Hepatocyte (in vitro differentiated cells): Measurements from ENCODE around the gene LRRC52. TPM values are rescaled to one million over a fixed set of nuclear protein-coding genes. Genes with fewer than 3 reads are reported as not detected.

ENCODE experiments used
- DNase-seq: peaks from one replicate; pipeline ENCODE4 v3.0.0-alpha.2; 2016; ENCODE audit warnings: low spot score
- H2AFZ ChIP-seq: fragments of 200-600 bp; sonication (generic); 2 replicates; pipeline ENCODE4 v1.6.0; 2016; ENCODE audit warnings: antibody characterized with exemption, mild to moderate bottlenecking
- H3K27ac ChIP-seq: fragments of 200-600 bp; sonication (generic); 2 replicates; pipeline ENCODE4 v1.5.1; 2016; ENCODE audit warnings: mild to moderate bottlenecking
- H3K27me3 ChIP-seq: fragments of 200-600 bp; sonication (generic); 2 replicates; pipeline ENCODE4 v1.6.1; 2016
- H3K36me3 ChIP-seq: fragments of 200-600 bp; sonication (generic); replicated peaks from 2 replicates; pipeline ENCODE4 v1.5.1; 2016; ENCODE audit warnings: low read depth; ENCODE audit not compliant: insufficient read depth
- H3K4me1 ChIP-seq: fragments of 200-600 bp; sonication (generic); 2 replicates; pipeline ENCODE4 v1.5.1; 2016; ENCODE audit warnings: mild to moderate bottlenecking, moderate library complexity; ENCODE audit not compliant: insufficient read depth
- H3K4me2 ChIP-seq: fragments of 200-600 bp; sonication (generic); 2 replicates; pipeline ENCODE4 v1.6.0; 2016
- H3K4me3 ChIP-seq: fragments of 200-600 bp; sonication (generic); 2 replicates; pipeline ENCODE4 v1.5.1; 2016; ENCODE audit warnings: mild to moderate bottlenecking
- H3K79me2 ChIP-seq: fragments of 200-600 bp; sonication (generic); 2 replicates; pipeline ENCODE4 v1.6.0; 2017; ENCODE audit warnings: mild to moderate bottlenecking
- H3K9me2 ChIP-seq: fragments of 200-600 bp; sonication (generic); replicated peaks from 2 replicates; pipeline ENCODE4 v1.6.0; 2017; ENCODE audit warnings: mild to moderate bottlenecking; ENCODE audit not compliant: insufficient read depth
- H3K9me3 ChIP-seq: fragments of 200-600 bp; sonication (generic); 2 replicates; pipeline ENCODE4 v1.5.1; 2016; ENCODE audit warnings: low read depth, mild to moderate bottlenecking
- H4K20me1 ChIP-seq: fragments of 200-600 bp; sonication (generic); 2 replicates; pipeline ENCODE4 v1.6.0; 2016; ENCODE audit warnings: mild to moderate bottlenecking; ENCODE audit not compliant: insufficient read depth, poor library complexity, severe bottlenecking
- CTCF ChIP-seq: fragments of 200-600 bp; sonication (generic); IDR thresholded peaks from 2 replicates; pipeline ENCODE4 v1.5.1; 2016; ENCODE audit warnings: antibody characterized with exemption, mild to moderate bottlenecking; ENCODE audit not compliant: poor library complexity
- EZH2 ChIP-seq: fragments of 200-600 bp; sonication (generic); IDR thresholded peaks from 2 replicates; pipeline ENCODE4 v1.6.1; 2016; ENCODE audit warnings: antibody characterized with exemption, mild to moderate bottlenecking, borderline replicate concordance
- EZH2phosphoT487 ChIP-seq: fragments of 200-600 bp; sonication (generic); IDR thresholded peaks from one replicate; pipeline ENCODE4 v1.6.1; 2018; ENCODE audit warnings: antibody characterized with exemption, mild to moderate bottlenecking, low read depth, moderate library complexity; ENCODE audit not compliant: unreplicated experiment, severe bottlenecking
- WGBS: methylation state at CpG from one replicate; pipeline ENCODE4 v1.1.6; 2016; ENCODE audit warnings: low lambda C conversion rate; ENCODE audit errors: missing lambda C conversion rate; 5-methylcytosine and 5-hydroxymethylcytosine counted together
- polyA plus RNA-seq: library from polyadenylated mRNA; unstranded; fragments of >200 nt; fragmentation: Nextera tagmentation; extraction: Ambion mirVana; gene quantifications from 2 replicates; pipeline ENCODE4 v1.2.1, GENCODE V29; 2016
- total RNA-seq: library from RNA; depleted of rRNA; stranded (reverse); fragments of >200 nt; gene quantifications from 2 replicates; pipeline ENCODE4 v1.2.3, GENCODE V29; 2014

LRRC52 gene
- total RNA-seq (not detected in 2 replicates), polyA plus RNA-seq (not detected in 2 replicates)

GRCh38 chr1:165543532-165544438, at the start of gene LRRC52:
LRRC52 (plus strand) TSS chr1:165544000; CDS start chr1:165544297, 297 bp downstream.
- H2AFZ ChIP-seq = no peak within 1 kb of the TSS
- H3K4me1 ChIP-seq = peaks cover 4% of the 10 kb centered on the region
- H3K4me2 ChIP-seq = no peak within 1 kb of the TSS
- peak; percentile 34 for DNase-seq
- no peak within 1 kb of the TSS for H3K27ac ChIP-seq
- no peak within 1 kb of the TSS for H3K4me3 ChIP-seq
- WGBS = 36% methylated on average over 12 of the region's 12 CpGs
- H3K9me2 ChIP-seq = no peaks in the 10 kb centered on the region
- H3K79me2 ChIP-seq = no peaks in the 10 kb centered on the region
- TF ChIP-seq CTCF (no peak), EZH2 (no peak), EZH2phosphoT487 (no peak)
- H3K9me3 ChIP-seq = no peaks in the 10 kb centered on the region
- no peaks in the 10 kb centered on the region for H4K20me1 ChIP-seq
- peaks cover under 1% of the 10 kb centered on the region for H3K27me3 ChIP-seq
- H3K36me3 ChIP-seq = no peaks in the 10 kb centered on the region

GRCh38 chr1:165494949-165495857, 48.6 kb upstream of the LRRC52 start:
- Histone ChIP-seq H2AFZ (no peak overlapping the region), H3K4me1 (peaks cover 8% of the 10 kb centered on the region), H4K20me1 (no peaks in the 10 kb centered on the region), H3K79me2 (no peaks in the 10 kb centered on the region), H3K4me2 (no peak overlapping the region), H3K9me2 (no peaks in the 10 kb centered on the region), H3K9me3 (no peaks in the 10 kb centered on the region), H3K27ac (no peak overlapping the region), H3K36me3 (no peaks in the 10 kb centered on the region), H3K4me3 (no peak overlapping the region), H3K27me3 (no peaks in the 10 kb centered on the region)
- WGBS = 54% methylated on average over 5 of the region's 5 CpGs
- DNase-seq = no peak
- TF ChIP-seq EZH2 (no peak), CTCF (no peak), EZH2phosphoT487 (no peak)

- no peak overlapping the region for H3K27ac ChIP-seq
- no peak overlapping the region for H3K4me2 ChIP-seq
- no peak overlapping the region for H2AFZ ChIP-seq
- H3K9me3 ChIP-seq = no peaks in the 10 kb centered on the region
- H3K9me2 ChIP-seq = no peaks in the 10 kb centered on the region
- H4K20me1 ChIP-seq = no peaks in the 10 kb centered on the region
- H3K4me1 ChIP-seq = peaks cover 8% of the 10 kb centered on the region
- no peaks in the 10 kb centered on the region for H3K27me3 ChIP-seq
- WGBS = 49% methylated on average over 3 of the region's 3 CpGs
- TF ChIP-seq EZH2phosphoT487 (no peak), CTCF (no peak), EZH2 (no peak)
- H3K36me3 ChIP-seq = no peaks in the 10 kb centered on the region
- no peak overlapping the region for H3K4me3 ChIP-seq
- no peaks in the 10 kb centered on the region for H3K79me2 ChIP-seq
- DNase-seq = no peak
Measured at GRCh38 chr1:165495858-165496205, 48.0 kb upstream of the LRRC52 start.
